NCI-H2107 (cell line): ENCODE results near the gene TNKS1BP1.
"Not testable (repeated sequence)": the region's sequence is repeated elsewhere in the genome, so short reads cannot be mapped to it uniquely, and the experiment has no call there.

Experiments
- DNase-seq: peaks from one replicate; lab custom pipeline; 2025; lab: John Stamatoyannopoulos, UW

The TNKS1BP1 gene, protein sequence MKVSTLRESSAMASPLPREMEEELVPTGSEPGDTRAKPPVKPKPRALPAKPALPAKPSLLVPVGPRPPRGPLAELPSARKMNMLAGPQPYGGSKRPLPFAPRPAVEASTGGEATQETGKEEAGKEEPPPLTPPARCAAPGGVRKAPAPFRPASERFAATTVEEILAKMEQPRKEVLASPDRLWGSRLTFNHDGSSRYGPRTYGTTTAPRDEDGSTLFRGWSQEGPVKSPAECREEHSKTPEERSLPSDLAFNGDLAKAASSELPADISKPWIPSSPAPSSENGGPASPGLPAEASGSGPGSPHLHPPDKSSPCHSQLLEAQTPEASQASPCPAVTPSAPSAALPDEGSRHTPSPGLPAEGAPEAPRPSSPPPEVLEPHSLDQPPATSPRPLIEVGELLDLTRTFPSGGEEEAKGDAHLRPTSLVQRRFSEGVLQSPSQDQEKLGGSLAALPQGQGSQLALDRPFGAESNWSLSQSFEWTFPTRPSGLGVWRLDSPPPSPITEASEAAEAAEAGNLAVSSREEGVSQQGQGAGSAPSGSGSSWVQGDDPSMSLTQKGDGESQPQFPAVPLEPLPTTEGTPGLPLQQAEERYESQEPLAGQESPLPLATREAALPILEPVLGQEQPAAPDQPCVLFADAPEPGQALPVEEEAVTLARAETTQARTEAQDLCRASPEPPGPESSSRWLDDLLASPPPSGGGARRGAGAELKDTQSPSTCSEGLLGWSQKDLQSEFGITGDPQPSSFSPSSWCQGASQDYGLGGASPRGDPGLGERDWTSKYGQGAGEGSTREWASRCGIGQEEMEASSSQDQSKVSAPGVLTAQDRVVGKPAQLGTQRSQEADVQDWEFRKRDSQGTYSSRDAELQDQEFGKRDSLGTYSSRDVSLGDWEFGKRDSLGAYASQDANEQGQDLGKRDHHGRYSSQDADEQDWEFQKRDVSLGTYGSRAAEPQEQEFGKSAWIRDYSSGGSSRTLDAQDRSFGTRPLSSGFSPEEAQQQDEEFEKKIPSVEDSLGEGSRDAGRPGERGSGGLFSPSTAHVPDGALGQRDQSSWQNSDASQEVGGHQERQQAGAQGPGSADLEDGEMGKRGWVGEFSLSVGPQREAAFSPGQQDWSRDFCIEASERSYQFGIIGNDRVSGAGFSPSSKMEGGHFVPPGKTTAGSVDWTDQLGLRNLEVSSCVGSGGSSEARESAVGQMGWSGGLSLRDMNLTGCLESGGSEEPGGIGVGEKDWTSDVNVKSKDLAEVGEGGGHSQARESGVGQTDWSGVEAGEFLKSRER (N-terminal part only)

DNA sequence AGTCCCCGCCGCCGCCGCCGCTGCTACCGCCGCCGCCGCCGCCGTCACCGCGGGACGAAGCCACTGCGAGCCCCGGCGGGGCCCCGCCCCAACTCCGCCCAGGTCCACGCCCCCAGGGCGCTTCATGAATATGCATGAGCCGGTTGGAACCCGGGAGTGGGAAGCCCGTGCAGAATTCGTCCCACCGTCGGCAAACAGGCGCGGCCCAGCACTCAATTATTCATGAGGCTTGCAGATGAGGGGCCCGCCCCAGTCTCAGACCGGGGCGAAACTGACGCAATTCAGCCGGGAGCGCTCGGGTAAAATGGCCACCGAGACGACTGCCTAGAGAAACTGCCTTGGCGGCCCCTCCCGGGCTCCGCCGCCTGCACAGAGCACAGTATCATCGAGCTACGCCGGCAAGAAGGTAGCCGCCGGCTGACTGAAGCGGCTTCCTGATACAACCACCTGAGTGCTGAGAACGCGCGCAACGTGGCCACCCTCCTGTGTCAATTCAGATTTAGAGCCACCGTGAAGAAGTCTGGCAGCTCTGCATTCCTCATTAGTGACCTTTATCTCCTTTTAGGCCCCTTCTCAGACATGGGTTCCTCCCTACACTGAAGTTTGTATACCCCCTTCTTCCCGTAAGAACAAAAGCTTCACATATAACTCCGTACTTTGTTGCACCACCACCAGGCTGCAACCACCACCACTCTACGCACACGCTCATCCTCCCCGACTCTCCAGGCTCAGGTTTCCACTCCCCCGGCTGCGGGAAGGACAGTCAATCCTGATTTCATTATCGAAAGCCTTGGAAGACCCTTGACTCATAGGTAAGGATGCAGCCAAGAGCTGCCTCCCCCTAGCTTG lies at the start of gene TNKS1BP1:
TSS of gene TNKS1BP1 (minus strand) at position 67 of the 849 bp plus-strand sequence. CDS start 3,067 bp downstream, outside the sequence.
- DNase-seq, result peak; percentile 90

DNA sequence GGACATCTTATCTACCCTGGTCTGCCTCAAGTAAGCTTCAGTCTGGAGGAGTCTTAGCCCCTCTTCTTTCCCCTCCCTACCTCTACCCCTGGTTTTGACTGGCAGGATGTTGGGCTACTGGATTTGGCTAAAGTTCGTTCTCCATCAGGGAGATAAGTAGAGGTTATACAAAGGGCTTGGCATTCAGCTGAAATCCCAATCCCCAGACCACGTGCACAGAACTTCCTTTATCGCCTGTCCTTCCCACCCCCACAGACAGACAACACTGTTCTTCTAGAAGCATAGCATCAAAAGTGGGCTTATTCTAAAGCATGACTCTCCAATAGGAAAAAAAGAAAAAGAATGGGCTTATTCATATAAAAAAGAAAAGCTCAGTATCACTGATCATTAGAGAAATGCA lies 48.4 kb upstream of the TNKS1BP1 start:
- DNase-seq, result no peak

DNA sequence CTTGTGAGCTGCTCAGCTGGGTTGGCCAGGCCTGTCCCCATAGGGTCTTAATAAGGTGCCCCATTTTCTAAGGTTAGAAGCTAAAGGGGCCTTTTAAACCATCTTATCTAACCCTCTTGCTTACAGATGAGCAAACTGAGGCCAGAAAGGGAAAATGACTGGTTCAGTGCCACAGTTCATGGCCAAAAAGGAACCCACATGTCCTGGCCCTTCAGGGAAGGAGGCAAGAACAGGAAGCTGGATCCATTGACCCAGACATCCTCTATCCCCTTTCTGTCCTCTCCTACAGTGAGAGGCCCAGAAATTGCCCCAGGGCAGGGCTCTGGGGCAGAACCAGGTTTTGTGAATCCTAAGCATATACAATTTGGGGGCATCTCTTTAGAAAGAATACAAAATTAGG lies 46.2 kb upstream of the TNKS1BP1 start:
- no peak for DNase-seq

DNA sequence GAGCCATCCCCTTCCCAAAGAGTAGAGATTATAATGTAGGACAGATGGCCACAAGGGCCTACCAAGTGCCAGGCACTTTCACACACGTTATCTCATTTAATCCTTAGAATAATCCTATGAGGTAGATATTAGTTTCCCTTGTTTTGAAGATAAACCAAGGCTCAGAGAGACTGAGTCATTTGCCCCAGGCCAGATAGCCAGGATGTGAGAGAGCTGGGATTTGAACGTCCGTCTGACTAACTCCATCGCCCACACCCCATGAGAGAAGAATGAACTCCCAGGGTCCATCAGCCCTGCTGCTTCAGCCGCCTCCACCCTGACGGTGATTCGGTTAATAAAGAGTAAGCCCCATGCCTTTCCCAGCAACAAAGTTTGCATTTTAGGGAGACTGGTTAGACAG lies 45.5 kb upstream of the TNKS1BP1 start:
- no peak for DNase-seq

DNA sequence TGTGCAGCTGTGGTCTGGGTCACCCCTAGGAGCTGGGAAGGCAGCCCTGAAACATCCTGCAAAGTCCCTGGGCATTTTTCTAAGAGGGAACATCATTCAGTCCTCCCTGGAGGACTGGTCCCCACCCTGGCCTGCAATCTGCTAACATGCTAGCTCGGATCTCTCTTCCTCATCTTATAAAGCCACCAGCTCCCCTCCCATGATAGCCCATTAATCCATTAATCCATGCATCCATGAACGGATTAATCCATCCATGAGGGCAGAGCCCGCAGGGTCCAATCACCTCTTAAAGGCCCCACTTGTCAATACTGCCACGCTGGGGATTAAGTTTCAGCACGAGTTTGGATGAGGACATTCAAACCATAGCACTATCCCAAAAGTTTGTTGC lies 44.1 kb upstream of the TNKS1BP1 start:
- DNase-seq, result no peak

DNA sequence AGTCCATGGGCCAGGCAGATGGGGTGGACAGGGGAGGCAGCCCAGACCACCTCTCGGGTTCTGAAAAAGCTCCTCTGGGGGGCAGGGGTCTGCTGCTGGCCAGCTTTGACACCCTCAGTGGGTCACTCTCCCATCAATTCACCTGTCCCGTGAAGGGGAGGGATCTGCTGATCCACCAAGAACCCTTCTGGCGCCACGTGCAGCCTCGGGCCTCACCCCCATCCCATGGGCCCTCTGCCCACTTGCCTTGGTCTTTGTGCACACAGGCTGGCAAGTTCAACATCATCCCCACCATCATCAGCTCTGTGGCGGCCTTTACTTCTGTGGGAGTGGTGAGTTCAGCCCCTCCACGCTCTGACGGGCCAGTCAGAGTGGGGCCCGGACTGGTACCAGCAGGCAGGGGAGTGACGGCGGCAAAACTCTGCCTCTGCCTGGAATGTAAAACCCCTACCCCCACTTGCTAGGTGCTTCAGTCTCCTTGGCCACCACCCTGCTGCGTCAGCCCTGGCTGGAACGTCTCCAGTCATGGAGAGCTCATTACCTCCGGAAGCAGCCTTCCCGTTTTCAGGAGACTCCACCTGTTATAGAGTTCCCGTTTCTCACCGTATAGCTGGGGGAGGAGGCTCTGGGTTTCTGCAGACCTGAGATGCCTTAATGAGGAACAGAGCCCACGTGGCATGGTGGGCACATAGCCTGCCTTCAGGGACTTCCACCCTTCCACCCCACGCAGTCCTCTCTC lies 43.5 kb upstream of the TNKS1BP1 start:
- no peak for DNase-seq

DNA sequence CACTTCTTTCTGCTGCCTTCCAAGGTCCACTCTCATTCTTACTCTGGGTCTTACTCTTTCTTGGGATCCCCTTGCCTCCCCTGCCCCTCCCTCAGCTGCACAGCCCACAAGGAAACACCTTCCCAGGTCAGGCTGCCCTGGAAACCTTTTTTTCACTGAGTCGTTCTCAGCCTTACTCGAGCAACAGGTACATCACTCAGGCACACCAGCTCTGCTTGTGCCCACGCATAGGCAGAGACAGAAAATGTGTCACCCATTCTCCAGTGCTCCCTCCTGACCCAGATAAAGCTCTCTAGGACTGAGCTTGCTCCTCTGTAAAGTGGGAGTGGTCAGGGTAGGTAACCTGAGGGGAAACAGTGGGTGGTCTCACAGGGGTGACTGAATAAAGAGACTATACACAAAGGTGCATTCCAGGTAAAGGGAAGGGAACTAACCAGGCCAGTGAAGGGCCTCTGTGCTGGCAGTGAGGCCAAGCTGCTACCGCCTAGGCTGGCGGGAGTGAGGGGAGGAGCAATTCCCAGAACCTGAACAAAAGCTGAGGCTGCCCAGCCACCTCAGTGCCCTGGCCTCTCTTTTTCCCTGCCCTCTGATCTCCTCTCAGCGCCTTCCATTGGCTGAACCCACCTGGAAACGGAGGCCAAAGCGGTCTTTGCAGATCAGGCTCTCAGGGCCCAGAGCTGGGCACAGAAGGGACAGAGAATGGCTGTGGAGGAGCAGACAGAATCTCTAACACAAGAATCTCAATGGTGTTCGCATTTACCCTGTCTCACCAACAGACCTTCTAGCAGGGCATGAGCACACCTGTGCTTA lies 40.3 kb upstream of the TNKS1BP1 start:
- no peak for DNase-seq

DNA sequence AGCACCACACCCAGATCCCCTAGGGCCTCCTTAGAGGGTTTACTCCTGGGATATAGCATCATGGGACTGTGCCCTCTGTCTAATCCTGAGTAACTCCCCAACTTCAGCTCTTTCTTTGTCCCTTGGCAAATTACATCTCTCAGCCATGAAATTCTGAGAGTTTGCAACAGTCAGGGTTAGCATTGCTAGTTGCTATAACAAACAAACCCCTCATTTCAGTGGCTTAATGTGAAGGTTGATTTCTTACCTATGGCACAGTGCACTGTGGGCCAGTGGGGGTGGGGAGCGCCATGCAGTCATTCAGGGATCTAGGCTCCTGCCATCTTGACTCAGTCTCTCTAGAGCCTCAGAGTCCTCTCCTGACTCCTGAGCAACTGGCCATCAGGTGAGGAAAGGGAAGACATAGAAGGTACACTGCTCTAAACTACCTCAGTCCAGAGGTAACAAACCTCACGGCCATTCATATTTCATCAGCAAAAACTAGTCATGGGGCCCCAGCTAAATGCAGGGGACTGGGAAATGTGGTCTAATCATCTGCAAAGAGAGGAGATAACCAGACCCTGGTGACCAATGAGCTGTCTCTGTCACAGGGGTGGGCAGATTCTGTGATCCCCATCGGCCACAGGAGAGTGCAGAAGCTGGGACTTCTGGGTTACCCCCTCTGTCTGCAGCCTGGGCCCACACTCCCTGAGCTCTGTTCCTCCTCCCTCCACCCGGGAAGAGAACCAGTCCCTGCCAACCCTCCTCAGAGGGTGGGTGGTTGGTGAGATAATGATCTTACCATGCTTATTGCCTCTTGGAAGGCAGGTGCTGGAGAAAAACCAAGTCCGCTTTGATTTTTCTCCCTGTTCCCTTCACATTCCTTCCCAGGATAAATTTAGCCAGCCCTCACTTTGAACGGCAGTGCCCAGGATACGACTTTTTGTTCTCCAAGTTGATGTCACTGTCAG lies 38.7 kb upstream of the TNKS1BP1 start:
- no peak for DNase-seq

DNA sequence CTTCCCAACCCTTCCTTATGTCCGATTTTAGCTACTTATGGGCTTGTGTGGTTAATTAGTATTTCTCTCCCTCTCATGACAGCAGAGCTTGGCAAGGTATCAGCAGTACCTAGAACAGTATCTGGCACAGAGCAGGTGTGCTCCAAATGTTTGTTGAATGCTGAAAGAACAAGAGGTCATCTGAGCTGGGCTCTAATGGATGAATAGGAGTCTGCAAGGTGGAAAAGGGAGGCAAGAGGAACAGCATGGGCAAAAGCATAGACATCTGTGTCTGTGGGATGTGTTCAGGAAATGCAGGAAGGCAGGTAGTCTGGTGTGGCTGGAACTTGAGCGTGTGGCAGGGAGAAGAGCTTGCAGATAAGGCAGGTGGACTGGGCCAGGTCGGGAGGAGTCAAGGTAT lies 37.2 kb upstream of the TNKS1BP1 start:
- DNase-seq, result no peak

DNA sequence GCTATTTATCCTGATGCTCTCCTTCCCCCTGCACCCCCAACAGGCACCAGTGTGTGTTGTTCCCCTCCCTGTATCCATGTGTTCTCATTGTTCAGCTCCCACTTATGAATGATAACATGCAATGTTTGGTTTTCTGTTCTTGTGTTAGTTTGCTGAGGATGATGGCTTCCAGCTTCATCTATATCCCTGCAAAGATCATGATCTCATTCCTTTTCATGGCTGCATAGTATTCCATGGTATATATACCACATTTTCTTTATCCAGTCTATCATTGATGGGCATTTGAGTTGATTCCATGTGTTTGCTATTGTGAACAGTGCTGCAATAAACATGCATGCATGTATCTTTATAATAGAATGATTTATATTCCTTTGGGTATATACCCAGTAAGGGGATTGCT lies 36.7 kb upstream of the TNKS1BP1 start:
- DNase-seq, result not testable (repeated sequence)

DNA sequence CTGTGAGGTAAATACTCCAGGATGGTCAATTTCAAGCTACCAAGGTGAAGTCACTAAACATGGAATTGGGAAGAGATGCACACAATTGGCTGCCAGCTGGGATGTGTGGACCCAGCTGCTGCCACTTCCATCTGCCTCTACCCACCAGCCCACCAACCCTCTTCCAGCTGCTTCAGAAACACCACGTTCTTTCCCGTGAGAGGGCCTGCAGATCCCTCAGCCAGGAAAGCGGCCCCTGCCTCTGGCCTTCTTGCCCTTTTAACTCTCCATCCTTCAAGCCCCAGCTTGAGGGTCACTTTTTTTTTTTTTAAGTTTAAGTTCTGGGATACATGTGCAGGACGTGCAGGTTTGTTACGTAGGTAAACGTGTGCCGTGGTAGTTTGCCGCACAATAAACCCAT lies 36.2 kb upstream of the TNKS1BP1 start:
- no peak for DNase-seq

DNA sequence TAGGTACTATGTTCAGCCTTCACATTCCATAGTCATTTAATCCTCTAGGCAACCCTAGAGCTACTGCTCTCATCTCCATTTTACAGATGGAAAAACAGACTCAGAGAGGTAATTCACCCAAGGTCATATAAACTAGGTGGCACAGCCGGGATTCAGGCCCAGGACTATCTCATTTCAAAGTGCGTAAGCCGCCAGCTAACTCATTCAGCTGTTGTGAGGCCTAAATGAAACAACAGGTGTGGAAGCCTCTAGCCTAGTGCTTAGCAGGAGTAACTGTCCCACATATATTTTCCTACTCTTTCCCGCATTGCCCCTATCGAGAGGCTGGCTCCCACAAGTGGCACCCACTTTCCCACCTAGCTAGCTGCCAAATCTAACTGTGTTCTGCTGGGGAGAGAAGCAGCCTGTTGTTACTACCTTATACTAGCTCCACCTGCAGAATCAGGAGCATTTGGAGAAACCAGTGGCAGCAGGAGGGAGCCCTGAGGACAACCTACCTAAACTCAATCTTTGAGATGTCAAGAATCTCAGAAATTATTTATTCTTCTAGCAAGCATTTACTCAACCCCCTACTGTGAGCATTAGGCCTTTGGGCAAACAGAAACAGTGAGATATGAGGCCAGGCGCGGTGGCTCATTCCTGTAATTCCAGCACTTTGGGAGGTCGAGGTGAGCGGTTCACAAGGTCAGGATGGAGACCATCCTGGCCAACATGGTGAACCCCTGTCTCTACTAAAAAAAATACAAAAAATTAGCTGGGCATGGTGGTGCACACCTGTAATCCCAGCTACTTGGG lies 35.3 kb upstream of the TNKS1BP1 start:
- no peak for DNase-seq

DNA sequence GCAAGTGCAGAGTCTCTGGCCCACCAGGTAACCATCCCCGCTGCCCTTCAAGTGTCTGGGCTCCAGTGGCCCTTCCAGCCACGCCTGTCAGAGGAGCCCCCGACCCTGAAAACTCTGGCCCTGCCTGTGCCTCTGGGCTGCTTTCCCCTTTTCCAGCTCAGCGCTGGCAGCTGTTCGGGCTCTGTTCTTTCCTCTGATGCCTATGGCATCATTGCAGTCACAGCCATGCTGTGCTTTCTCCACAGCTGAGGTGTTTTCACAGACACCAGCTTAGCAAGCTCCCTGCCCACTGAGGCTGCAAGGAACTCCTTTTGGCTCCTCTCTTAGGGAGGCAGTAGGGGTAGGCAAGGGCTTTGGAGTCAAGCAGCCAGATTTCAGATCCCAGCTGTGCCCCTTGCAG lies 34.6 kb upstream of the TNKS1BP1 start:
- no peak for DNase-seq

DNA sequence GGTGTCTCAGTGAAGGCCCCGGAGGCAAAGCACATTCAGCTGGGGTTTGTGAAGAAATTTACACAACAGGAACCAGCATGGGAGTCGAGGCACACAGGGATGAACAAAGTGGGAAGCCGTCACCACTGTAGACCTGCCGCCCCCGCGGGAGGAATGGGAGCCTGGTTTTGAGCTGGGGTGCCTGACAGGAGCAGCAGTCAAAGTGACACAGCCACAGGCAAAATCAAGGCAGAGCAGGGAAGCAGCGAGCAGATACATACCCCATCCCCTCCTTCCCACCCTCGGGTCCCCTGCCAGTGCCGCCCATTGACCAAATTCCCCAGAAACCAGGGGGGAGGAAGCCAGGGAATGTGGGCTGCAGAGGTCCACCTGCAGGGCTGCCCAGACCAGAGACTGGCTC lies 34.2 kb upstream of the TNKS1BP1 start:
- no peak for DNase-seq

DNA sequence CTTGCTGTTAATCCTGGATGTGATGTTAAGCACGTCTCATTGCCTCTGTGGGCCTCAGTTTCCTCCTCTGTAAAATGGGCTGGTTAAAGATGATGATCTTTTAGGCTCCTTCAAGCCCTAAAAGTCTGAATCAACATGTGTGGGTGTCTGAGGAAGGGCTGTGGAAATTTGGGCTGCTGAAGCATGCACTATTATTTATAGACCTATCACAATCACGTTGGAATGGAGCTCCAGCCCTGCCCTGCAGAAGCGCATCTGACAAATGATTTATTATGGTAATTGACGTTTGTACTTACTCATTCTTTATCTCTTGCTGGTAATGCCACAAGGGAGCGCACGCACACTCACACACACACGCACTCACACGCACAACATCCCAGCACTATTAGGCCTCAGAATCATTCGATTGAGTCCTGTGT lies 33.8 kb upstream of the TNKS1BP1 start:
- no peak for DNase-seq

DNA sequence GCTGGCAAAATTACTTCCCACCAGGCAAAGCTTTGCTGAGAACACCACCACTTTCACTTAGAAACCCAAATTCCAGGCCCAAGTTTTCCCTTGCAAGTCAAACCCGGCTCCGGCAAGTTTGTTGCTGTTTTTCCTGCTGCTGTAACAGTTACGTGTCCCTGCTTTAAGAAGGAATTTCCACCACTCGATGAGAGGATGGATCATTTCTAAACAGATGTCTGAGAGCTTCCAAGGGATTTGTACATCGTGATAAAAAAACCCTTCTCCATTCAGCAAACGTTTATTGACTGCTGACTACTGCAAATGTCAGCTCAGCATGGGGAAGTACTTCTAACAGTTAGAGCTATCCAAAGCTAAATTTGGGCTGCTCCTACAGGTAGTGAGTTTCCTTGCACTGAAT lies 33.1 kb upstream of the TNKS1BP1 start:
- no peak for DNase-seq

DNA sequence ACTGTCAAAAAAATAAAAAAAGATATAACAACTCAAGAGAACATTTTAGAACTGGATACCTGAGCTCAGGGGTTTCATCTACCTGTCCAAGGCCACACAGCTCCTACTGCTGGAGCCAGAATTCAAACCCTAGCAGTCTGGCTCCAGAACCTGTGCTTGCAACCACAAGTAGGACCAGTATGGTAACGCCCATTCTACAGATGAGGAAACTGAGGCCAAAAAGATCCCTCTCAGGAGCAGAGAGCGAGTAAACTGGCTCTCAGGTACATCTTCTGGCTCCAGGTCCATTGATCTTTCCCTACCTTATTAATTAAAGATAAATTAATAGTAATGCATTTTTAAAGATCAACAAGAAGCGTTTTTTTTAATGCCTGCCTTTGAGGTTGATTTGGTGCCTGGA lies 32.6 kb upstream of the TNKS1BP1 start:
- DNase-seq, result no peak

DNA sequence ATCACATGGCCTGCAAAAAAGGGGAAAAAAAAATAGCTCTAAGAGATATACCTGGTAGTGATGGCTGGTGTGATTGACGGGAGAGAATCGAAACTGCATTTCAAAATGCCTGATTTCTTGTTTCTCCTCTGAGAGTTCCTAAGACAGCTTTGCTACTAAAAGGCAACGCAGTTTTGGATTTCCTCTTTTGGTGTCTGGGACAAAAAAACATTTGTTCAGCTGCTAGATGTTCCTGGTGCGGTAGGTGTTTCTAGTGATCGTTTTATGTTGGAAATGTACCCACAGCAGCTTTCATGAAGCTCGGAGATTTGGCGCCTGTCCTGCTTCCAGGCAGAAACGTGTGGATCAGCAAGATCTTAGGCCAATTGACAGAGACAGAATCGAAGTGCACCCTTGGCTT lies 31.5 kb upstream of the TNKS1BP1 start:
- no peak for DNase-seq
